Kidney capillary endothelial cell (primary cell): ENCODE measurements around the gene CTNNA2.

Experiments
- DNase-seq: peaks from one replicate; pipeline ENCODE4 v3.0.0-alpha.2; 2018; ENCODE audit warnings: low spot score

Gene CTNNA2

DNA sequence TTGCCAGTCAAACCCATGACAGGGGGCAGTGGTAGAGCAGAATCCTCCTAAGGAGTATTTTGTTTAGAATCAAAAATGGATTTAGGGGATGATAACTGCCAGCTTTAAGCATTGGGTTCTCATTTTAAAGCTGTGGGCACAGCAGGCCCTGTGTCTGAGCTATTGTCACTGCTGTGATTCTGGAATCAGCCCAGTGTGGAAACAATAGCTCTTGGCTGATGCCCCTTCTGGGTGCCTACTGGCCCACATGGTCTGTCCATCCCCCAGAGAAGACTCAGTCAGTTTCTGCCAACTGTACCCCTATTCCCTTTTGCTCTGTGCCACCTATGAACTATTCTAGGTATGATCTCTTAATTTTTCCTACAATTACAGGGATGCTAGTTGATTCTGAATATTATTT lies 883.4 kb downstream of the CTNNA2 start:
- no peak for DNase-seq

DNA sequence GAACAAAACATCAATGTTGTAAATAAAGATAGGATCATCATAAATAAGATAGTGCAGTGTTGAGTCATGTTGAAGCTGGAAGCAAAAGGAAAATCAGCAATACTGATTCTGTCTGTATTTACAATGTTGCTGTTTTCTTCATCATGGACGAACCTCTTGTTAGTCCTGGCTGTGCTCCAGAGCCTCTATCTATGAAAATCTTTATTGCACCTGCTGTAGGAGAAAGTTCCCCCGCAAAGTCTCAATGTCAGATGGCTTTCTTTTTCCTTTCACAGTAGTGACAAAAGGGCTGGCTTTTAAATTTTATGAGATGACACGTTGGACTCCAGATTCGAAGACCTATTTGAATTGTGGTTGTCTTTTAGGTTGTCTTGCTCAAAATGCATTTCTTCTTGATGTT lies 890.2 kb downstream of the CTNNA2 start:
- no peak for DNase-seq

DNA sequence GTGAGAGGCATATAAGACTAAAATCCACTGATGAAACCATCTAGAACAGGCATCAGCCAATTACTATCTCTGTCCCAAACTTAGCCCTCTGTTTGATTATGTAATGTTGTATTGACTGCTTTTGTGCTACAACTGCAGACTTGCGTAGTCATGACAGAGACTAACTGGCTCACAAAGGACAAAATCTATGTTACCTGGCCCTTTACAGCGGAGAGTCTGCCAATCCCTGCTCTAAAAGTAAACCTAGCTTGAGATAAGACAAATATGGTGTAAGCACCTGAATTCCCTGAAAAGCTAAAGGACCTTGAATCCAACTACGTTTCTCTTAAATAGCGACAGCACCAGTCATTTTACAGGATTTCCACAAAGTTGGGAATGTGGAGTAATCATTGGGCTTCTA lies 894.5 kb downstream of the CTNNA2 start:
- DNase-seq = no peak

DNA sequence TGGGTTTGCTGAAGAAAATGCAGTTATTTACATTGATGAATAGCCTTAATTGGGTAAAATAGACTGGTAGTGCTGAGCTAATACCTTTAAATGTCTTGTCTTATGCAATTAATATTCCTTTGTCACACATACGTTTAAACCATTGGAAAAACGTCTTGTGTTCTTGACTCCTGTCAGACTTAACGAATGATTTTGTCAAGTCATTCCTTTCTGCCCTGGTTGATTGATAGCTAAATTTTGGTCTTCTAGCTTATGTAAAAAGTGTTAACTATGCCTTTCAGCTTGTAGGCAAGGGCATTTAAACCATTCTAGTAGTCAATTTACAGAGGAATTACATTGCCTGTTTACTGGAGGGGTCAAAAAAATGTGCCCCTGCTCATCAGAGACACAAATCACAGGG lies 897.5 kb downstream of the CTNNA2 start:
- DNase-seq = no peak

DNA sequence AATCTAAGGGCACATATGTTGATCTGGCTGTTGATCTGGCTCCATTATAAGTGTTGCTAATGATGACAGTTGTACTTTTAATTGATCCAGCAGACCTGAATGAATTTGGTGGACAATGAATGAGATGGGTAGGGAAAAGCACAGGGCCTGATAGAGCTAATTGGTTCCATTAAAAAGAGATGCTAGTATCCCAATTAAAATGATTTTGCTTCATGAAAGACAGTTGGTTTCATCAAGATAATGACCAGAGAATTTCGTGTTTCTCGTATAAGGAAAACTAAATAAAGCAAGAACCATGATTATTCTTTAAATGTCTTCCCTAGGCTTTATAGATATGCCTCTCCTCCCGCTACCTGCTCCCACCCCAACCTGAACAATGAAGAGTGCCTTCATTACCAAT lies 900.3 kb downstream of the CTNNA2 start:
- DNase-seq = no peak

DNA sequence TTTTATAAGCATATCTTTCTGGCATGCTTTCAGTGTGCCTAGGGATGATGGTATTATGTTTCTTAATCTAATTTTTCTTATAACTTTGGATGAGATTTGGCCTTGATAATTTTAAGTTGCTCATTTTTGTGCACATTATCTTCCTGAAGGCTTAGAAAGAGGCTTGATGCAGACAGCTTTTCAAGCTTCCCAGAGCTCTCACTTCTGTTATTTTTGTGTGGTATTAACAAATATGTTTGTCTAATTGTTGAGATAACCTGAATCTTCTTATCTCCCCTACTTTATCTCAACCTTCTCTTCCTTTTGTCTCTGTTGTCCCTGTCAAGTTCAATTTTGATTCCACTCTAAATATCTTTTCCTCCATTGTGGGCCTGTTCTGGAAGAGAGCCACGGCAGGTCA lies 904.9 kb downstream of the CTNNA2 start:
- DNase-seq = no peak

DNA sequence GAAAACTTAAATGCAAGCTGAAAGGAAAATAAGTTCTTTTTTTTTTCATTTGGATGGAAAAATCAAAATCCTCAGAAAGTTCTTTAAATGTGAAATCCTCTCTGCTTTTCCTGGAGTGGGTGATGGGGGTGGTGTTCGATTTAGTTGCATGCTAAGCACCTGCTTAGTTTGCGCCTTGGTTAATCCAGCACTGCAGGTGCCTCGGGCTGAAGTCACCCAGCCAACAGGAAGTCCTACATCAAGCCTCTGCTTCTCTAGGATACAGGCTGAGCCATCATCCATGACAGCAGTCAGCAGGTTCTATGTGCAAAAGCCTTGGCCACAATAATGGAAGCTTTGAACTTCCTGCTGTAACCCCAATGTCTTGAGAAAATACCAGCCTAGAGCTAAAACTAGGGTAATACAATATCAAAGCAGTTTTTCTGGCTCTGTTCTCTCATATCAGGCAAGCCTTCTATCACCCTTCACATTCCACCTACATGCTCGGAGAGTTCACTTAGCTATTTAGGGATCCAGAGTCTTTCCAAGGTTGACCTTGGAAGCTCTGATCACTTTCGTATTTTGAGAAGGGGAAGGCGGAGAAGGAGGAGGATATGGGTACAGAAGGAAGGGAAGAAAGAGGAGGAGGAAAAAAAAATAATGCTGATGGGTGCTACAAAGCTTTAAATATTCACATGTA lies 907.8 kb downstream of the CTNNA2 start:
- DNase-seq = no peak

DNA sequence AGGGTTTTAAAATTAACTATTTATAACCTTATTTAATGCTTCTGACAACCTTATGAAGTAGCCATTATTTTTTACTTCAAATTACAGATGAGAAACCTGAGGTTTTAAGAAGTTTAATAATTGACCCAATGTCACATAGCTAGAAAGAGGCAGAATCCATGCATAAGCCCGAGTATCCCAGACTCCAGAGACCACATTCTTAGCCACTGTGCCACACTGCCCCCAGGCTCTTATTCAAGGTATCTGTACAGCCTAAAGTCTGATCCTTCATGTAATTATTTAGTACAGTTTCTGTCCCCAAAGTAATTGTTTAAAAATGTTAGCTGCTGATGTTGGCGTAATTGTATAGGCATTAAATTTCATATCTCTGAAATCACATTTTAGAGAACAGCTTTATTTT lies 916.4 kb downstream of the CTNNA2 start:
- no peak for DNase-seq

DNA sequence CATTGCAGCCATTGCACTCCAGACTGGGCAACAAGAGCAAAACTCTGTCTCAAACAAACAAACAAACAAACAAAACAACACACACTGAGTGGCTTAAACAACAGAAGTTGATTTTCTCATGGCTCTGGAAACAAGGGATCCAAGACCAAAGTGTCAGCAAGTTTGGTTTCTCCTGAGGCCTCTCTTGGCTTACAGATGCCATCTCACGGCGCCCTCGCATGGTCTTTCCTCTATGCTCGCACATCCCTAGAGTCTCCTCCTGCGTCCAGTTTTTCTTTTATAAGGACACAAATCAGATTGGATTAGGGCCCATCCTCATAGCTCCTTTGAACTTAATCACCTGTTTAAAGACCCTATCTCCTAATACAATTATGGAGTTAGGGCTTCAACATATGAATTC lies 925.1 kb downstream of the CTNNA2 start:
- DNase-seq = no peak

DNA sequence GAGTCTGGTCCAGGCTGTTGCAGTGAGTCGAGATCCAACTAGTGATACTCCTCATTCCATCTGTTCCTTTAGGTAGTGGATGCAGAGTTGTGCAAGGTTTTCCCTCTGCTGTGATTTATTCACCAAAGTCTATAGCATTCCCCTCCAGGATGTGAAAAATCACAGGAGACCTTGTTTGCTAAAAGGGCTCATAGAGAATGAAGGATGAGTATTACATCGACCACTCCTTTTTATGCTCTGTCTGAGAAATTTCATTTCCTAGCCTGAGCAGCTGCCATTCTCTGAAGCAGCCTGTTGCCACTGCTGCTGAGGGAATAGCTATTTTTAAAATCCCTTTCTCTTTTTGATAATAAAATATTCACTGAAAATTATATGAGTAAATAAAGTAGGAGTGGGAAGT lies 925.8 kb downstream of the CTNNA2 start:
- DNase-seq = no peak

DNA sequence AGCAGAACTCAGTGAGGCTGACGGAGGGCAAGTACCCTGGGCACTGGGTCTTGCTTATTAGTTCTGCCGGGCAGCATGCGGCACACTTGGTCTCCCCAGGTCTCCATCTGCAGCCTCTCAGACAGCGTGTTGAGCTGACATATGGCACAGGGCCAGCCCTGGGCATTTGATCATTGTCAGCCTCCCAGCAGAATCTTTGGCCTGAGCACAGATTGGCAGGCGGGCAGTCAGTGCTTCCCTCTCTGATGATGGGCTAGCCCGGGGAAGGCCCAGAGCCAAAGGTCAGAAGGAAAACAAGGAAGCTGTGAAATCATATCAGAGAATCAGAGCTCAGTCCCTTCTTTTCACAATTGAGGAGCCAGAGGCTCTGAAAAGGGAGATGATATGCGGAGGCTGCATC lies 941.8 kb downstream of the CTNNA2 start:
- no peak for DNase-seq

DNA sequence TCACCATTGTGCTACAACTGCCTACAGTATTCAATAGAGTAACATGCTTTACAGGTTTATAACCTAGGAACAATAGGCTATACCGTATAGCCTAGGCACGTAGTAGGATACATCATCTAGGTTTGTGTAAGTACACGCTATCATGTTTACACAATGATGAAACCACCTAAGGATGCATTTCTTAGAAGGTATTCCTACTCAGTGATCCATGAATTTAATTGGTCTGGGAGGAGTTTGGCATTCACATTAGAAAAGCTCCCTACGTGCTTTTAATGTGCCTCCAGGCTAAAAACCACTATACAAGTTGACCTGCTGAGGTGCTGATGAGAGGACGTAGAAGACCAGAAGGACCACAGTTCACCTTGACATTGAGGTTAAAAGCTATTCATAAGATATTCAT lies 946.2 kb downstream of the CTNNA2 start:
- DNase-seq = no peak

DNA sequence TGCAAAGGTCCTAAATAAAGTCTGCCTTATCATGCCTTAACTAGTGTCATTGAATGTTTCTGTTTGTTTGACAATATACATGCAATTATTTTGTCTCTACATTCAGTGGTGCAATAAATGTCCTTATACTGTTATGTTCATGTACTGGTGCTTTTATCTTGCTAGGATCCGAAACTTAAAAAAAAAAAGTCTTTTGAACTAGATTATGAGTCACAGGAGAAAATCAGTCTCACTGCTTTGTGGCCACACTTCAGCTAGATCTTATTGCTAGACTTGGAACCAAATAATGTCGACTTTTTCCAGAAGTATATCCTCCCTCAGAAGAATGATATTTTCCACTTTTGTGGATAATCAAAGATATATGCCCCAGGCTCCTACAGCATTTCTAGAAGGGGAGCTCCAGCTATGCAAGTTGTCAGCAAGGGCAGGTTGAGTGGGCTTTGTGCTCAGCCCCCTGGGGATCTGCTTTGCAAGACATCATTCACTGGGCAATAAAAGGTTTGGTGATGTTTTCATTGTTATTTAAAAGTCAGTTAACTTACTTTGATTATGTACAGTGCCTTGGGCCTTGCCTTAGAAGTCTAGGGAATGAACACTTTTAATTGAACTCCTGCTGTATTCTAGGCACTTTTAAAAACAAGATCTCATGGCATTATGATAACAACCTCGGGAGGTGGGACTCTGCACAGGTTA lies 948.8 kb downstream of the CTNNA2 start:
- no peak for DNase-seq

DNA sequence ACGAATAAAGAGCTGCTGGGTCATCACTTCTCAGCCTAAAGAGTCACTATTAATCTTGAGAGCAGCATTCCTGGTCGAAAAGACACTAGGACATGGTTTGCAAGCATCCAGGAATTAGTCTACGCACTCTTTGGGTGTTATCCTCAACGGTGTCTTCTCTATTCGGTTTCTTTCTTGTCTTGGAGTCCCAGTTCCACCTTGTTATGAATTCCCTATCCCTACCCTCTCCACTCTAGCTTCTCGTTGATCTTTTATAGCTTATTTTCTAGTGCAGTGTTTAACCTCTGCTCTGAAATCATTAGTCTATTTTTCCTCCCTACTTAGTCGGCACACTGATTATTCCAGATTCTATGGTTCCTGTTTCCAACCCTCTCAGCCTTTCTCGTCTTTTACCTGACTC lies 949.8 kb downstream of the CTNNA2 start:
- no peak for DNase-seq

DNA sequence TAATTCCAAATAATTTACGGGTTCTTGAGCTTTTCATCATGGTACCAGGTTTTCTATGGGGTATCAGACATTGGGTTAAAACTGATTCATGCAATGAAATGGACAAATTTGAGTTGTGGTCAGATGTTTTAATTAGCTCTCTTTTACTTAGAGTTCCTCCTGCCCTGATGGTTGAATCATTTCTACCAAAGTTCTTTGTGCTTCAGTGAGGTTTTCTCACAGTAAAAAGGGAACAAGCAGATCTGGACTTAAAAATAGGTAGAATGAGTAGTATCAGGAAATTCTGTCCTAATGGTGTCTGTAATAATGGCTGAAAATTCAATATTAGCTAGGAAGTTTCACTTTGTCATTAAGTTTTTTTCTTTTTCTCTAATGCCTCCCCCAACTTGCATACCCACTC lies 951.4 kb downstream of the CTNNA2 start:
- DNase-seq = no peak

DNA sequence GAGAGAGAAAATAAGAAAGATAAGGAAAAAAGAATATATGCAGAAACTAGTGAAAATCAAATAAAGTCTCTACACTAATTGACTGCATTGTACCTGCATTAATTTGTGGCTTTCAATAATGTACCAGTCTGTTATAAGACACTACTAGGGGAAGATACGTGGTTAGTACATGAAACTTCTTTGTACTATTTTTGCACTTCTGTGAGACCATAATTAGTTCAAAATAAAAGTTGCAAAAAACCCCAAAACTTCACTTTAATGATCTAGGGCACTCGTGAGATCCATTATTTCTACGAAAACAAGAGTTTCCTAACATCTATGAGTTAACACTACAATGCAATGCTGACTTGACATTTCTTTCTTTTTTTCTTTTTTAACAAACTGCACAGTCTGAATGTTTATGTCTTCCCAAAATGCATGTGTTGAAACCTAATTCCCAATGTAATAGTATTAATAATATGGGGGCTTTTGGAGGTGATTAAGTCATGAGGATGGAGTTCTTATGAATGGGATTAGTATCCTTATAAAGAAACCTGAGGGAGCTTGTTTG lies 954.5 kb downstream of the CTNNA2 start:
- DNase-seq = no peak

DNA sequence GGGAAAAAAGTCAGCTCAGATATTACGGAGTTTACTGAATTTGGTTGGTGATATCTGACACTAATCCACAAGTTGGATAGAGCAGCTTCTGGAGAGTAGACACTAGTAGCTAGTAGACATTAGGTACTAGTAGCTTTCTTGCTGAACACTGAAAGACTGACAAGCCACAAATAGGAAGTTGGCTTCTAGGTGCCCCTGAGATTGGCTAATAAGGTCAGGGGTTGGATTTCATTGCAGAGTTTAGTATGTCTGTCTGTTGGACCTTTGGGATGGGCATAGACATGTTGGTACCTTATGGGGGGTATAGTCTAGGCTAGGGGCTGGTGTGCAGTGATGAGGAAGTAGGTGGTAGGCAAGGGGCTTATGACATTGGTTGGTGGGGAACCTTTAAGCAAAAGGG lies 956.6 kb downstream of the CTNNA2 start:
- DNase-seq = no peak

DNA sequence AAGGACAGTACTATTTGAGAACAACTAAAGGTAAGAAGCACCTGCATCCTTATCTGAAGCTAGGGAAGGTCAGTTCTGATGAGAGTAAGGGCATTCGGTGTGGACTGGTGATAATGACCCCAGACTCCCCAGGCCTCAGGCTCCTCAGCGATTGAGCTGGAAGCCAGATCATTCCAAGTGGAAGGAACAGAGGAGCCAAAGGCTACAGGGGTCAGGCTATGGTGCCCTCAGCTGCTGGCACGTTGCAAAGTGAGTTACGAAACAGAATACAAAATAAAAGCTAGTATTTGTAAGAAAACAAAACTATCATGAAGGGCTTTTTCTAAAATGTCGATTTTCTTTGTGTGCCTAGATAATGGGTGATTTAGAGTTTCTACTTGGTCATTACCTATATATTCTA lies 960.2 kb downstream of the CTNNA2 start:
- no peak for DNase-seq

DNA sequence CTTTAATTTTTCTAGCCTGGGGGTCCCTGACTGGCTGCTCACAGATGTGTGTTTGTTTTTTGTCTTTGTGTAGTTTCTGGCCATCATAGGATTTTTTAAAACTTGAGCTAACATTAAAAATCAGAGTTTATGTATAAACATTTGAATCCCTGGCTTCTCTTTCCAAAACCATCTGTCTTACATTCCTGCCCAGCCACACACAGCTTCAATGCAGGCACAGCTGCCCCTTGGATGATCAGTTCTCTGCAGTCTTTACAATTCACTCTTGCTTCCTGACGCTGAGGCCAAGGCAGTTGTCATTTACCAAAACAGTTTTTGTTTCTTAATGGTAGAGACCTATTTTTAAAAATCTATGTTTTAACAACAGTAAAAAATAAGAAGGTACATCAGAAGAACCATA lies 960.9 kb downstream of the CTNNA2 start:
- DNase-seq = no peak

DNA sequence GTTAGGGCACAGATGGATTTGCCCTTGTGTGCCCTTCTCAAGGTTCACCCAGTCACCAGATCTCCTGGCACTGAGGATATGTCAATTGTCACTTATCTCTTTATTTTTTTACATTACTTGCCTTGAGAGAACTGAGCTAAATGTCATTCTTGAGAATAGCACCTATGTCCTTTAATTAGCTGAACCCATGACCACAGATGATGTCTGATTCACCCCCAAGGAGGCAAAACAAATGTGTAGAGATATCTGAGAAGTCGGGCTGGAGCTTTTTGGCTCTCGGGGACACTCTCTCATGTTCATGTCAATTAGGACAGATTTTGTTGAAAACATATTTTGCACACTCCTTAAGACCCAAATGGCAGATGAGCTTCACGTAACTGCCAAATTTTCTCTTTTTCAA lies 963.1 kb downstream of the CTNNA2 start:
- DNase-seq = no peak

DNA sequence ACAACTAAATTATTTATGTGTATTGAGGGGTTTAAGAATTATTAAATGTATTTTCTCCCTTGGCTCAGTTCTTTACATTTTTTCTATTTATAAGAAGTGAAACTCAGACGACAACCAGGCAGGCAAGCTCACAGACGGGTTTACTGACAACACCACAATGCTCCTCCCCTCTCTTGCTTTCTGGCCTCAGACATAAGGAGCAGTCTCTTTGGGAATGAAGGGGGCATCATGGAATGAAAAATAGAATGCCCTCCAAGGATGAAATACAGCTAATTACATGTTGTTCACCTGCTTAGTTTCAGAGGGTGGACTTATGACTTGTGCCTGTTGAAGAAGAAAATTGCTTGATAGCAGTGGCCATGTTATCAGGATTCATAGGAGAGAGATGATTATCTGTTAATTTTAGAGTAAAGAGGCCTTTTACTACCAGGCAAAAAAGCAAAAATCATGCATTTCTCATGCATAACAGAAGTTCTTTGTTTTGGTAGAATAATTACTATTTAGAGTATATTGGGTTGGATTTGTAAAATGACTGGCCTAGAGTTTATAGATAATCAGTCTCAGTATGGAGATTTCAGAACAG lies 963.8 kb downstream of the CTNNA2 start:
- DNase-seq = no peak

DNA sequence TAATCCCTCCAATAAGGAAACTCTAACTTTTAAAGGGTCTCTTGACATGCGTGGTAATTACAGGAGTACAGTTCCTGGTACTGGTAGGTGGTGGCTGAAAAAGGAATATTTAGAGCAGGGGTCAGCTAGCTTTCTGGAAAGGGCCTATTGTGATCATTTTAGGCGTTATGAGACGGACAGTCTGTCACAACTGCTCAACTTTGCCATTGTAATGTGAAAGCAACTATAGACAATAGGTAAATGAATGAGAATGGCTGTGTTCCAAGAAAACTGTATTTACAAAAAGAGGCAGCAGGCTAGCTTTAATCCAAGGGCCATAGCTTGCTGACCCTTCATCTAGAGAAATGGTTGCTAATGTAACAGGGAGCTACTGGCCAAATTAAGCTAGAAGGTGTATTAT lies 969.4 kb downstream of the CTNNA2 start:
- DNase-seq = no peak

DNA sequence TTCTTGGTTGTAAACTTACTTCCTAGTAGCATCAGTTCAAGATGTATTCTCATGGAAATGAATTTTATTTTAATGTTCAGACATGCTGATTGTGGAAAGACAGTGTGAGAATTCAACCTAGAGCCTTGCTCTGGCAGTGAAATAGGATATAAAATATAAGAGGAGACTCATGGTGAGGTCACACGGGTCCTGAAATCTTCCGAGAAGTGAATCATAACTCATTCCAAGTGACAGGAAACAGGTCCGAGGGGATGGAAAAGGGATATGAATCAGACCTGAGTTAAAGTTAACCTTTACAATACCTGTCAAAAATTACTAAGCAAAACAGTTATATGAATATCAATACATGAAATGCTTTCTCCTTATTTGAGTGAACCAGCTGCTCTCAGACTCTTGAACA lies 976.9 kb downstream of the CTNNA2 start:
- peak; percentile 90 for DNase-seq

DNA sequence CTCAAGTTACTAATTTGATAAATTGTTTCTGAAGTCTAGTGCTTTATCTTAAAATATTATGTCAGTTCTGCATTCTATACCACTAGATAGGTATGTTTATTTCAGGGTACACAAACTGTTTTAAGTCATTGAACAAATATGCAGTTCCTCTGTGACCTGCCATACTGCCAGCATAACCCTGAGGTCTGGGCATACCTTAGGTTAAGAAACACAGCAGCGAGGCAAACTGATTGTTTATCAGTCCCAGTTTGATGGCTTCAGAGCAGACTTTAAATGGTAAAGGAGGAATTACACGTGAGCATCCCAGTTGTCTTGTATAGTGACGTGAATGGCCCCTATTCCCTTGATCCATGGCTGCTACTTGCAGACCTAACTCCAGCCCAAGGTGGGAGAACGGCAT lies 978.1 kb downstream of the CTNNA2 start:
- no peak for DNase-seq
